IMR-90 (cell line): Measurements from ENCODE around the gene SLC66A1. TPM values are rescaled to one million over a fixed set of nuclear protein-coding genes. Genes with fewer than 3 reads are reported as not detected.

Source experiments
- ATAC-seq: fragments of 200-7000 bp; cut with Tn5 transposase; 2 replicates; pipeline ENCODE4 v1.9.1; 2020; ENCODE audit warnings: low read depth, mild to moderate bottlenecking, moderate library complexity
- BruUV-seq: library from RNA; stranded (reverse); fragments of 400-500 nt; replicated peaks from 2 replicates; lab custom pipeline; 2021; lab: Mats Ljungman, UMichigan
- CTCF ChIA-PET: fragments of 300-600 bp; formaldehyde crosslinking; extraction: SDS; loops from one replicate; lab custom pipeline; 2021; ENCODE audit warnings: antibody characterized with exemption; lab: Yijun Ruan, JAX
- POLR2A ChIA-PET: fragments of 300-600 bp; sonication (Branson Sonifier 250); formaldehyde crosslinking; loops from one replicate; lab custom pipeline; 2022; ENCODE audit warnings: antibody characterized with exemption; ENCODE audit not compliant: unreplicated experiment; lab: Charles Lee
- DNase-seq: peaks from one replicate; pipeline ENCODE4 v3.0.0; 2013
- H2AFZ ChIP-seq: replicated peaks from 2 replicates; pipeline ENCODE3; 2013; ENCODE audit warnings: low read length, mild to moderate bottlenecking; ENCODE audit not compliant: poor library complexity
- H2AK5ac ChIP-seq: 2 replicates; pipeline ENCODE4 v1.6.1; 2013; ENCODE audit warnings: low read depth, low read length, inconsistent platforms
- H2AK9ac ChIP-seq: replicated peaks from 2 replicates; pipeline ENCODE3; 2013; ENCODE audit warnings: mild to moderate bottlenecking, low read depth, low read length, moderate library complexity; ENCODE audit not compliant: poor library complexity
- H2BK120ac ChIP-seq: 2 replicates; pipeline ENCODE4 v1.6.1; 2013; ENCODE audit warnings: low read depth, low read length, inconsistent platforms
- H2BK15ac ChIP-seq: 3 replicates; pipeline ENCODE4 v1.6.1; 2013; ENCODE audit warnings: low read depth, low read length, inconsistent platforms
- H2BK20ac ChIP-seq: 2 replicates; pipeline ENCODE4 v1.6.1; 2013; ENCODE audit warnings: low read depth, mild to moderate bottlenecking, inconsistent platforms, low read length, moderate library complexity
- H2BK5ac ChIP-seq: 2 replicates; pipeline ENCODE4 v1.6.1; 2013; ENCODE audit warnings: mild to moderate bottlenecking, low read depth, low read length, inconsistent platforms; ENCODE audit not compliant: poor library complexity, severe bottlenecking
- H3K14ac ChIP-seq: replicated peaks from 2 replicates; pipeline ENCODE4 v1.6.1; 2013; ENCODE audit warnings: low read depth, low read length, inconsistent platforms
- H3K18ac ChIP-seq: 2 replicates; pipeline ENCODE4 v1.6.1; 2013; ENCODE audit warnings: low read depth, low read length, control low read depth
- H3K23ac ChIP-seq: 2 replicates; pipeline ENCODE4 v1.6.1; 2013; ENCODE audit warnings: low read depth, low read length, inconsistent platforms
- H3K27ac ChIP-seq: 2 replicates; pipeline ENCODE4 v1.5.1; 2013; ENCODE audit warnings: mild to moderate bottlenecking, control low read depth, low read length; ENCODE audit not compliant: insufficient read depth
- H3K27me3 ChIP-seq: 2 replicates; pipeline ENCODE4 v1.6.1; 2013; ENCODE audit warnings: low read length; ENCODE audit not compliant: control insufficient read depth, insufficient read depth
- H3K36me3 ChIP-seq: 2 replicates; pipeline ENCODE4 v1.6.1; 2013; ENCODE audit warnings: low read length, mixed read lengths; ENCODE audit not compliant: control insufficient read depth, insufficient read depth
- H3K4ac ChIP-seq: 2 replicates; pipeline ENCODE4 v1.6.1; 2013; ENCODE audit warnings: low read depth, low read length, inconsistent platforms
- H3K4me1 ChIP-seq: 2 replicates; pipeline ENCODE4 v1.6.1; 2013; ENCODE audit warnings: low read length, mixed read lengths; ENCODE audit not compliant: control insufficient read depth, insufficient read depth
- H3K4me2 ChIP-seq: 2 replicates; pipeline ENCODE4 v1.6.1; 2013; ENCODE audit warnings: low read depth, mild to moderate bottlenecking, control low read depth, low read length, moderate library complexity
- H3K4me3 ChIP-seq: 2 replicates; pipeline ENCODE4 v1.5.1; 2013; ENCODE audit warnings: low read depth, mild to moderate bottlenecking, control low read depth, low read length, moderate library complexity; ENCODE audit not compliant: insufficient read depth
- H3K56ac ChIP-seq: 2 replicates; pipeline ENCODE4 v1.6.1; 2013; ENCODE audit warnings: low read length, inconsistent platforms; ENCODE audit not compliant: insufficient read depth; ENCODE audit errors: extremely low read depth
- H3K79me1 ChIP-seq, 2 experiments: 2 replicates each; pipeline ENCODE4 v1.6.1; 2013; ENCODE audit warnings: low read length in 2 of 2, inconsistent platforms in 1 of 2, low read depth in 1 of 2
- H3K9ac ChIP-seq: 2 replicates; pipeline ENCODE4 v1.6.1; 2013; ENCODE audit warnings: low read depth, low read length, control low read depth
- H3K9me1 ChIP-seq: 2 replicates; pipeline ENCODE4 v1.6.1; 2013; ENCODE audit warnings: low read length, inconsistent platforms; ENCODE audit not compliant: insufficient read depth
- H3K9me3 ChIP-seq: 2 replicates; pipeline ENCODE4 v1.6.1; 2013; ENCODE audit warnings: low read length; ENCODE audit not compliant: control insufficient read depth, insufficient read depth
- H4K20me1 ChIP-seq: 2 replicates; pipeline ENCODE4 v1.6.1; 2013; ENCODE audit warnings: low read length, inconsistent platforms; ENCODE audit not compliant: insufficient read depth
- H4K5ac ChIP-seq: 2 replicates; pipeline ENCODE4 v1.6.1; 2013; ENCODE audit warnings: mild to moderate bottlenecking, low read depth, low read length, control low read depth
- H4K8ac ChIP-seq, 2 experiments: 2 replicates each; pipeline ENCODE4 v1.6.1; 2013; ENCODE audit warnings: low read depth in 2 of 2, low read length in 2 of 2, control low read depth in 1 of 2, inconsistent platforms in 1 of 2
- H4K91ac ChIP-seq: 2 replicates; pipeline ENCODE4 v1.6.1; 2013; ENCODE audit warnings: low read depth, low read length, inconsistent platforms; ENCODE audit not compliant: insufficient read depth
- BHLHE40 ChIP-seq: fragments of 150-350 bp; IDR thresholded peaks from 2 replicates; pipeline ENCODE4 v1.6.1; 2016; ENCODE audit warnings: mild to moderate bottlenecking, low read depth, low read length
- CEBPB ChIP-seq: IDR thresholded peaks from 2 replicates; pipeline ENCODE4 v1.6.1; 2012; ENCODE audit warnings: low read depth, low read length, improper control_type of control experiment
- CHD1 ChIP-seq: IDR thresholded peaks from 2 replicates; pipeline ENCODE4 v1.6.1; 2012; ENCODE audit warnings: low read depth, low read length, improper control_type of control experiment
- ELK1 ChIP-seq: fragments of 150-350 bp; IDR thresholded peaks from 2 replicates; pipeline ENCODE4 v1.6.1; 2016; ENCODE audit warnings: low read depth, mild to moderate bottlenecking, low read length, moderate library complexity, borderline replicate concordance
- FOS ChIP-seq: fragments of 150-350 bp; IDR thresholded peaks from 2 replicates; pipeline ENCODE4 v1.6.1; 2016; ENCODE audit warnings: low read depth, low read length
- MAFK ChIP-seq: IDR thresholded peaks from 2 replicates; pipeline ENCODE4 v1.6.1; 2012; ENCODE audit warnings: low read depth, low read length, improper control_type of control experiment
- MAZ ChIP-seq: IDR thresholded peaks from 2 replicates; pipeline ENCODE4 v1.6.1; 2012; ENCODE audit warnings: low read depth, mild to moderate bottlenecking, low read length, improper control_type of control experiment, moderate library complexity, borderline replicate concordance
- MXI1 ChIP-seq: IDR thresholded peaks from 2 replicates; pipeline ENCODE4 v1.6.1; 2012; ENCODE audit warnings: low read depth, mild to moderate bottlenecking, low read length, moderate library complexity, borderline replicate concordance
- NFE2L2 ChIP-seq: fragments of 150-350 bp; IDR thresholded peaks from 2 replicates; pipeline ENCODE4 v1.6.1; 2016; ENCODE audit warnings: low read depth, mild to moderate bottlenecking, low read length
- POLR2A ChIP-seq: IDR thresholded peaks from 2 replicates; pipeline ENCODE4 v1.6.1; 2012; ENCODE audit warnings: mild to moderate bottlenecking, low read depth, low read length
- RAD21 ChIP-seq: IDR thresholded peaks from 2 replicates; pipeline ENCODE4 v1.6.1; 2012; ENCODE audit warnings: low read length, improper control_type of control experiment
- RCOR1 ChIP-seq: IDR thresholded peaks from 2 replicates; pipeline ENCODE4 v1.6.1; 2012; ENCODE audit warnings: mild to moderate bottlenecking, low read length, improper control_type of control experiment; ENCODE audit not compliant: insufficient replicate concordance
- RFX5 ChIP-seq: IDR thresholded peaks from 2 replicates; pipeline ENCODE4 v1.8.0; 2012; ENCODE audit warnings: low read depth, mild to moderate bottlenecking, low read length, moderate library complexity
- SMC3 ChIP-seq: fragments of 150-350 bp; IDR thresholded peaks from 2 replicates; pipeline ENCODE4 v1.6.1; 2016; ENCODE audit warnings: low read depth, mild to moderate bottlenecking, antibody characterized with exemption, low read length, moderate library complexity
- WGBS, 2 experiments: methylation state at CpG; one replicate each; pipeline versions ENCODE4 v1.1.5 to v1.1.7; 2013; ENCODE audit warnings: missing lambda C conversion rate in 2 of 2; ENCODE audit not compliant: insufficient read length in 1 of 2; ENCODE audit errors: extremely low coverage in 2 of 2; 5-methylcytosine and 5-hydroxymethylcytosine counted together
- dilution Hi-C: fragments of 300-500 bp; cut with HindIII; formaldehyde crosslinking; loops from one replicate; pipeline ENCODE4 v1.14.3; 2018; ENCODE audit warnings: low sequenced_read_pairs; ENCODE audit not compliant: unreplicated experiment
- in situ Hi-C: fragments of 300-500 bp; cut with MboI; formaldehyde crosslinking; loops from 3 replicates; pipeline ENCODE4 v1.14.3; 2019; ENCODE audit warnings: low sequenced_read_pairs, inconsistent platforms, mixed read lengths
- intact Hi-C: fragments of 100-400 bp; cut with micrococcal nuclease; formaldehyde crosslinking; loops from 2 replicates; pipeline ENCODE4 v1.10.0; 2022
- polyA plus RNA-seq, 3 experiments: library from polyadenylated mRNA; depleted of rRNA; stranded (reverse); fragments of >200 nt; gene quantifications; 2 replicates each; pipeline ENCODE4 v1.2.3, GENCODE V29; 2012; ENCODE audit warnings: low replicate concordance in 1 of 3
- total RNA-seq: library from RNA; depleted of rRNA; stranded (reverse); fragments of >200 nt; gene quantifications from 2 replicates; pipeline ENCODE4 v1.2.3, GENCODE V29; 2012
- TF ChIP-seq, protein P1 (sequence below): fragments of 150-350 bp; IDR thresholded peaks from 2 replicates; pipeline ENCODE4 v1.6.1; 2017; ENCODE audit warnings: mild to moderate bottlenecking, antibody characterized with exemption, low read length, low read depth
- TF ChIP-seq, protein P2 (sequence below): conservative IDR thresholded peaks from 2 replicates; pipeline ENCODE4 v1.5.1; 2012; ENCODE audit warnings: mild to moderate bottlenecking, low read depth, low read length, improper control_type of control experiment

Gene SLC66A1
- total and polyA plus RNA-seq, 2 of the 4 experiments (the other 2 are of a cell fraction), result 6.8 to 18.9 TPM

- Histone ChIP-seq H3K56ac (no peak overlapping the region), H3K23ac (no peak overlapping the region), H3K9me3 (no peaks in the 10 kb centered on the region), H3K27ac (no peak overlapping the region), H2BK5ac (no peak overlapping the region), H4K5ac (no peak overlapping the region), H3K27me3 (no peaks in the 10 kb centered on the region), H3K4me1 (no peaks in the 10 kb centered on the region), H3K9me1 (peaks cover 14% of the 10 kb centered on the region), H2BK15ac (no peak overlapping the region), H3K9ac (no peak overlapping the region), H4K8ac (no peak overlapping the region), H2AFZ (peak overlapping the region; percentile 24), H2BK20ac (no peak overlapping the region), H3K4ac (no peak overlapping the region), H4K20me1 (peaks cover 21% of the 10 kb centered on the region; the same call in 1 of the 2 replicates), H2AK5ac (no peak overlapping the region), H3K79me1 (peaks cover 7 to 20% of the 10 kb centered on the region in 2 experiments), H3K18ac (no peak overlapping the region), H3K4me2 (no peak overlapping the region), H3K4me3 (no peak overlapping the region), H2BK120ac (no peak overlapping the region), H2AK9ac (no peak overlapping the region), H3K14ac (no peak overlapping the region), H3K36me3 (peaks cover 48% of the 10 kb centered on the region), H4K91ac (no peak overlapping the region)
- WGBS, 2 experiments, result 76% methylated on average over 9 of the region's 27 CpGs; no CpG with 5 or more reads in 1 of the 2 experiments
- BruUV-seq, result no TSS peak
- dilution Hi-C loops (no loop called here), in situ Hi-C loops (no loop called here), intact Hi-C loops (no loop called here)
- CTCF ChIA-PET, result interaction anchor here (0.6 kb wide), 1 partner anchor 10 kb away, joined by 6 read pairs; no protein-coding TSS in a partner anchor
- POLR2A ChIA-PET, result no interaction called here
- ATAC-seq (no peak), DNase-seq (no peak)
- TF ChIP-seq MXI1 (no peak), MAFK (no peak), ELK1 (no peak), RCOR1 (no peak), RFX5 (no peak), CHD1 (no peak), CEBPB (no peak), FOS (no peak), NFE2L2 (no peak), RAD21 (no peak), BHLHE40 (no peak), MAZ (no peak), POLR2A (no peak), SMC3 (no peak)
- TF ChIP-seq, protein P1, sequence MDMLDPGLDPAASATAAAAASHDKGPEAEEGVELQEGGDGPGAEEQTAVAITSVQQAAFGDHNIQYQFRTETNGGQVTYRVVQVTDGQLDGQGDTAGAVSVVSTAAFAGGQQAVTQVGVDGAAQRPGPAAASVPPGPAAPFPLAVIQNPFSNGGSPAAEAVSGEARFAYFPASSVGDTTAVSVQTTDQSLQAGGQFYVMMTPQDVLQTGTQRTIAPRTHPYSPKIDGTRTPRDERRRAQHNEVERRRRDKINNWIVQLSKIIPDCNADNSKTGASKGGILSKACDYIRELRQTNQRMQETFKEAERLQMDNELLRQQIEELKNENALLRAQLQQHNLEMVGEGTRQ, result no peak
- TF ChIP-seq, protein P2, sequence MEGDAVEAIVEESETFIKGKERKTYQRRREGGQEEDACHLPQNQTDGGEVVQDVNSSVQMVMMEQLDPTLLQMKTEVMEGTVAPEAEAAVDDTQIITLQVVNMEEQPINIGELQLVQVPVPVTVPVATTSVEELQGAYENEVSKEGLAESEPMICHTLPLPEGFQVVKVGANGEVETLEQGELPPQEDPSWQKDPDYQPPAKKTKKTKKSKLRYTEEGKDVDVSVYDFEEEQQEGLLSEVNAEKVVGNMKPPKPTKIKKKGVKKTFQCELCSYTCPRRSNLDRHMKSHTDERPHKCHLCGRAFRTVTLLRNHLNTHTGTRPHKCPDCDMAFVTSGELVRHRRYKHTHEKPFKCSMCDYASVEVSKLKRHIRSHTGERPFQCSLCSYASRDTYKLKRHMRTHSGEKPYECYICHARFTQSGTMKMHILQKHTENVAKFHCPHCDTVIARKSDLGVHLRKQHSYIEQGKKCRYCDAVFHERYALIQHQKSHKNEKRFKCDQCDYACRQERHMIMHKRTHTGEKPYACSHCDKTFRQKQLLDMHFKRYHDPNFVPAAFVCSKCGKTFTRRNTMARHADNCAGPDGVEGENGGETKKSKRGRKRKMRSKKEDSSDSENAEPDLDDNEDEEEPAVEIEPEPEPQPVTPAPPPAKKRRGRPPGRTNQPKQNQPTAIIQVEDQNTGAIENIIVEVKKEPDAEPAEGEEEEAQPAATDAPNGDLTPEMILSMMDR, result no peak
Measured at GRCh38 chr1:19338323-19338762, 26.2 kb downstream of the SLC66A1 start.
